GM21390 (cell line): ENCODE measurements around the gene DHX40.
A peak's percentile ranks its signal among the peaks of the same experiment; 100 is the strongest.
"Not testable (repeated sequence)": the region's sequence is repeated elsewhere in the genome, so short reads cannot be mapped to it uniquely, and the experiment has no call there.

ENCODE experiments used
- ATAC-seq: cut with Tn5 transposase; IDR thresholded peaks from one replicate; pipeline ENCODE4 v1.9.1; 2021; ENCODE audit not compliant: unreplicated experiment

The DHX40 gene

DNA sequence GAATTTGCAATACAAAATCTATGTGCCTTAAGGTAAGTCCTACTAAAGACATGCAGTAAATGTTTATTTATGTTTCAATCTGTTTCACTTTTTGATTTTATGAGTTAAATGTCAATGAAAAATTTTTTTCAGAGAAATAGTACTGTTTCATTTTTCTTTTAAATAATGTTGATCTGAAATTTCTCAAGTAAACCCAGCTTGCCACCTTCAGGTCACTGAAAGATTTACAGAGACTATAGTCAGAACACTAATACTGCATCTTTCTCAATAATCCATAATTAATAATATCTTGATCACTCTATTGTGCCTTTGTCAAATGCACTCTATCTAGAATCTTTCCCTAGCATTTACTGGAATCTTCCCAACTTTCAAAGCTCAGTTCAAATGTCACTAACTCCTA lies 6.5 kb upstream of the DHX40 start:
- no peak for ATAC-seq

DNA sequence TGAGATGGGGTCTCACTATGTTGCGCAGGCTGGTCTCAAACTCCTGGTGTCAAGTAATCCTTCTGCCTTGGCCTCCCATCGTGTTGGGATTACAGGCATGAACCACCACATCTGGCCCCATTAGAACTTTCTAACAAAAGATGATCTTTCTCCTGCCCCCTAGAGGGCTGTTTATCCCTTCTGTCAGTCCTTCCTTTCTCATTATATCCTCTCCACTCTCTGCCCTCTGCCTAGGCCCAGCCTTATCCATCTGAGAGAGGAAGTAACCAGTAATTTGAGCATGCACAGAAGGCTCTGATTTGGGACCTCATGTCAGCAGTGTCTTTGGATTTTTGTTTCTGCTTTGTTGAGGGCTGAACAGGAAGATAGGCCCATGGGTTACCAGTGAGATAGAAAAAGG lies 4.4 kb upstream of the DHX40 start:
- ATAC-seq, result no peak

DNA sequence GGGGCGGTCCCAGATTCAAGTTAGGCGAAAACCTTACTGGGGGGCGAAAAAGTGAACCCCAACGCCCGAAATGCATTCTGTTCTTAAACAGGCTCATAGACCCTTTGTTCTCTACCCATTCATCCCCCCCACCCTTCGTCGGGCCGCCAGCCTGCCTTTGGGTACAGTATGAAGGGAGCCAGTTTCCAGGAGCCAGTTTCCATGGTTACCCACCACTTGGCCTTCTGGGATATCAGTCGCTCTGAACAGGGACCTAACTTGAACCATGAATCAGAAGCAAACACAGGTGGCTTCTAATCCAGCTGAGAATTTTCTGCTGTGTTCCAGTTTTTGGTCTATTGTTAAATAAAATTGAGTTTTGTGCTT lies 532 bp downstream of the DHX40 start:
- peak; percentile 46 for ATAC-seq

DNA sequence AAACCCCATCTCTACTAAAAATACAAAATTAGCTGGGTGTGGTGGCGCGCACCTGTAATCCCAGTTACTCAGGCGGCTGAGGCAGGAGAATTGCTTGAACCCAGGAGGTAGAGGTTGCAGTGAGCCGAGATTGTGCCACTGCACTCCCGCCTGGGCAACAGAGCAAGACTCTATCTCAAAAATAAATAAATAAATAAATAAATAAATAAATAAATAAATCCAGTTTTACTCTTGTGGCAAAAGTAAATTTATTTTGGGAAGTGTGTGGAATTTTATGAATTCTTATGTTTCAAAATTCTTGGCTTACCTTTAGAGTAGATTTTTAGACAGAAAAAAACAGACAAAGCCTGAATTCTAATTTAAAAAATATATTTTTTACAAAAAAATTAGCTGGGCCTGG lies 3.7 kb downstream of the DHX40 start:
- not testable (repeated sequence) for ATAC-seq

DNA sequence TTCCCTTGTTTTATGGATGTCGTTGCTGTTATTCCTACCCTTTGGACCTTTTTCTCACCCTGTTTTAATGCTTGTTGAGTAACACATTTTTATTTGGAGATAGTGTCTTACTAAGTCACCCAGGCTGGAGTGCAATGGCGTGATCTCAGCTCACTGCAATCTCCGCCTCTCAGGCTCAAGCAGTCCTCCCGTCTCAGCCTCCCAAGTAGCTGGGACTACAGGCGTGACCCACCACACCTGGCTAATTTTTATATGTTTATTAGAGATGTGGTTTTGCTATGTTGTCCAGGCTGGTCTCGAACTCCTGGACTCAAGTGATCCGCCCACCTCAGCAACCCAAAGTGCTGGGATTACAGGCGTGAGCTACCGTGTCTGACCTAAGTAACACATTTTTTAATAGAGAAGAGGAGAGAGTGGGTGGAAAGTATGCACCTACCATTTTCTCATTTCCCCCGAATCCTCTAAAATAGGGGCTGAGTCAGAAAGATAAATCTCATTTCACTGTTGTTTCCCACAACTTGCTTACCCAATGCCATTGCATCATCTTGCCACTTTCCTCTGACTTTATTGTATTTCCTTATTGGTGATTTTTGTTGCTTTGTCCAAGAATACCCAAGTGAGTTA lies 7.0 kb downstream of the DHX40 start:
- no peak for ATAC-seq

DNA sequence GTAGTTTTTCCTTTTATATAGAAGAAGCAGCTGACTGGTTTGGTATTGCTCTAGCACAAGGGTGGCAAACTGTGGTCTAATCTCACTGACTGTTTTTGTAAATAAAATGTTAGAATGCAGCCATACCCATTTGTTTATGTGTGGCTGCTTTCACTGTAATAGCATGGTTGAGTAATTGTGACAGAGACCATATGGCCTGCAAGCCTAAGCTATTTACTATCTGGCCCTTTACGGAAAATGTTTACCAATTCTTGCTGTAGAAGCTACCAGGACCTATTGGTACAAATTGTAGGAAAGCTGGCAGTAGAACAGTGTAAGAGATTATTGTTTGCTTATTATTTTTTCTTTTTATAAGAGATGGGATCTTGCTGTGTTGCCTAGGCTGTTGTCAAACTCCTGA lies 18.8 kb downstream of the DHX40 start:
- not testable (repeated sequence) for ATAC-seq

DNA sequence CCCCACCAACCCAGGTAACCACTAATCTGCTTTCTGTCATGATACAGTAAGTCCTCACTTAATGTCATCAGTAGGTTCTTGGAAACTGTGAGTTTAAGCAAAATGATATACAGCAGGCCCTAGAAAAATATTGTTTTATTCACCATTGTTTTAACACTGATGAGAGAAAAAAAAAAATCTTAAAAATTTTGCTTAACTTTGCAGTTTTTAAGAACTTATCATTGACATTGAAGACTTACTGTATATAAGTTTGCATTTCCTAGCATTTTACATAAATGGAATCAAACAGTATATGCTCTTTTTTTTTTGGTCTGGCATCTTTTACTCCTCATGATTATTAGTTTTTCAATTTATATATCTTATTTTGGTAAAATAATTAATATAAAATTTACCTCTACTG lies 34.8 kb downstream of the DHX40 start:
- ATAC-seq, result no peak

DNA sequence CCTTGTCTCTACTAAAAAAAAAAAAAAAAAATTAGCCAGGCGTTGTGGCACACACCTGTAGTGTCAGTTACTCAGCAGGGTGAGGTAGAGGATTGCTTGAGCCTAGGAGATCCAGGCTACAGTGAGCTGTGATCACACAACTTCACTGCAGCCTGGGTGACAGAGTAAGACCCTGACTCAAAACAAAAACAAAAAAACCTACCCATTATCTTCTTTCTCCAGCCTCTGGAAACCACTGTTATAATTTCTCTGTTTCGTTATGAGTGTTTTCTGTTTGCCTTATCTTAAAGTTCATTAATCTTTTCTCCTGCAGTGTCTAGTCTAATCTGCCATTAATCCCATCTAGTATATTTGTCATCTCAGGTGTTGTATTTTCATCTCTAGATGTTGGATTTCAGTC lies 35.7 kb downstream of the DHX40 start:
- no peak for ATAC-seq

DNA sequence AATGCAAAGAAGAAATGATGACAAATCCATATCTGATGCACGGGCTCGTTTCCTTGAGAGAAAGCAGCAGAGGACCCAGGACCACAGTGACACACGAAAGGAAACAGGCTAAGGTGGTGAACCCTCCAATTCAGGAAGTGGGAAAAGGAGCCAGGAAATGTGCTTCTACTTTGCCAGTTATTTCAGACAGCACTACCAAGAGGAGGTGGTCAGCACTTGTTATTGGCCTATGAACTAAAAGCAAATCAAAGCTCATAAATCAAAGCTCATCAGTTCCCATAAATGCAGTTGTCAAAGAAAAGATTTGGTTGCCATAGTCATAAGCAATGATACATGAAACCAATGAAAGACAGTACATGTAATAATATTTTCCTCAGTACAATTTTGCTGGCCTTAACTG lies 41.7 kb downstream of the DHX40 start:
- ATAC-seq, result no peak

DNA sequence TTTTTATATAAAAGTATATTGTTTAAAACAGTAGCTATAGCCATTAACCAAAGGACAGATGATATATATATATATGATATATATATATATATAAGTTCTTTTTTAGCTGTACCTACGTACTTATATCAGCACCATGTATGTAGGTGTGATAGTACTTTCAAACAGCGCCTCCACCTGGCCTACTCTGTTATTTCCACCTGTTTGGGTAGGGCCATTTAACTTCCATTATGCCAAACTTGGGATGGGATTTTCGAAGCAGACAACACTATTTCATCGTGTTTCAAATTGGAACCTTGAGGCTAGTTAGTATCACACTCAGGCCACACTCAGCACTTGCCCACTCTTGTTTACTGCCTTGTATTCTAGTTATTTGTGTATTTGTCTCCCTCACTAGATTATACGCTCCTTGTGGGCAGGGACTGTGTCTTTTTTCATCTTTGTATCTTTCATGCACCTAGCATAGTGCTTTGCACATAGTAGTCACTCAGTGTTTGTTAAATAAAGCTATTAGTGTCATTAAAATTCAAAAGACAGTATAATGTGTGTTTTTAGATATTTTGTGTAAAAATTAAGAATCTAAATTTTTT lies 42.5 kb downstream of the DHX40 start:
- ATAC-seq, result no peak

DNA sequence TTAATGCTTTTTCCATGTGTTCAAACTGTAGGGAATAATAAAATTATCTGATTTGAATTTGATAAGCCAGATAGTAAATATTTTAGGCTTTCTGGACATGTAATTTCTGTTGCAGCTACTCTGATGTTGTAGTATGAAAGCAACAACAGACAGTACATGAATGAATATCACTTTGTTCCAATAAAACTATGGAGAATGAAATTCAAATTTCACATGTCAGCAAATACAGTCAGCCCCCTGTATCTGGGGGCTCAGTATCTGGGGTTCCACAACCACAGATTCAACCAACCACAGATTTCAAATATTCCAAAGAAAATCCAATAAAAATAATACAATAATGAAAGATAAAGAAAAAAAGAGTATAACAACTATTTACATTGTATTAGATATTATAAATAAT lies 46.1 kb downstream of the DHX40 start:
- ATAC-seq, result no peak

DNA sequence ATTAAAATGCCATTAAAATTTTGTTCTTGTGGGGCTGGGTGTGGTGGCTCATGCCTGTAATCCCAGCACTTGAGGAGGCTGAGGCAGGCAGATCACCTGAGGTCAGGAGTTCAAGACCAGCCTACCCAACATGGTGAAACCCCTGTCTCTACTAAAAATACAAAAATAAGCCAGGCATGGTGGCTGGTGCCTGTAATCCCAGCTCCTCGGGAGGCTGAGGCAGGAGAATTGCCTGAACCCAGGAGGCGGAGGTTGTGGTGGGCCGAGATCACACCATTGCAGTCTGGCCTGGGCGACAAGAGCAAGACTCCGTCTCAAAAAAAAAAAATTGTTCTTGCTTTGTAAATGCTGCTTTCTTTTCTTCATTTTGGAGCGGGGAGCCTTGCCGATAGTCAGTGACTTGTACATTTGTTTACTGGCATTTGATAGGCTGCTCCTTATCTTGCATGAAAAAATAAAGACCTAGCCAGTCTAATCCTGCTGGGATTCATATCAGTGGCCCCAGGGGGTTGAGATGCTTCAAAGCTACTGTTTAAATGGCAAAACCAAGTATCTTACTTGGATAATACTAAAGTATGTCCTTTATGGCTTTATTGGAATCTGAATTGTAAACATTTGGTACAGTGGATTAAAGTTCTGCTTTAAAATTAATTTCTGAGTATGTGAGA lies 51.0 kb downstream of the DHX40 start:
- ATAC-seq, result no peak

DNA sequence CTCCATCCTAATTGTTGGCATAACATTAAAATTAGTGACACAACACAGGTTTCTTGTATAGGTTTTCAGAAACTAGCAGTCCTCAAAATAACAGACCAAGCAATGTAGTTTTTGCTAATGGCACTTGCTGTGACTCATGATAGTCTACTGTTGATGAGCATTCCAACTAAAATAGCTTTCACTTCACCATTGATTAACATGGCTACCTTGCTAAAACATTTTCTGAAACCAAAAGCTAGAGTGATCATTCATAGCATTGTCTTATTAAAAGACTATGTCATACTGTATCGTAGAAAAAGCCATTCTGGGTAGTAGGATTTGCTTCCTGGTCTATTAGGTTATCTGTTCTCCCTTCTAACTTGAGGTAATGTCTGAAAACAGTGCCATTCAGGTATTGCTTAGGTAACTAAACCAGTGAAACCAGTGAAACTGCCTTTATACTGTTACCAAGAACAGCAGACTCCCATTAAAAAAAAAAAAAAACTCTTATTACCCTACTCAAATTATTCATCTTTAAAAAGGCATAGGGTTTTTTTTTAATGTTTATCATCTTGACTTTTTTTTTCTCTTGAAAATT lies 51.8 kb downstream of the DHX40 start:
- no peak for ATAC-seq

DNA sequence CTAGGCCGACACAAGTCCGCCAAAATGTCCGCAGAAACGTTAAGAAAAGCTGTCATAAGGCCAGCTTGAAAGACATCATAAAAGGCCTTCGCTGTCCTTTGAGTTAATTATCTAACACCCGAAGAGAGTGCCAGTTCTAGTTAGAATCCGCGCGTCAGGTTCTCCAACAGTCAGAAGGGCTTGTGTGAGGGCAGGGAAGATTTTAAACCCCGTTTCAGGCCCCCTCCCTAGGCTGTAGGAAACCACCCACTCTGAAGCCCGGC lies 53.6 kb downstream of the DHX40 start:
- no peak for ATAC-seq

DNA sequence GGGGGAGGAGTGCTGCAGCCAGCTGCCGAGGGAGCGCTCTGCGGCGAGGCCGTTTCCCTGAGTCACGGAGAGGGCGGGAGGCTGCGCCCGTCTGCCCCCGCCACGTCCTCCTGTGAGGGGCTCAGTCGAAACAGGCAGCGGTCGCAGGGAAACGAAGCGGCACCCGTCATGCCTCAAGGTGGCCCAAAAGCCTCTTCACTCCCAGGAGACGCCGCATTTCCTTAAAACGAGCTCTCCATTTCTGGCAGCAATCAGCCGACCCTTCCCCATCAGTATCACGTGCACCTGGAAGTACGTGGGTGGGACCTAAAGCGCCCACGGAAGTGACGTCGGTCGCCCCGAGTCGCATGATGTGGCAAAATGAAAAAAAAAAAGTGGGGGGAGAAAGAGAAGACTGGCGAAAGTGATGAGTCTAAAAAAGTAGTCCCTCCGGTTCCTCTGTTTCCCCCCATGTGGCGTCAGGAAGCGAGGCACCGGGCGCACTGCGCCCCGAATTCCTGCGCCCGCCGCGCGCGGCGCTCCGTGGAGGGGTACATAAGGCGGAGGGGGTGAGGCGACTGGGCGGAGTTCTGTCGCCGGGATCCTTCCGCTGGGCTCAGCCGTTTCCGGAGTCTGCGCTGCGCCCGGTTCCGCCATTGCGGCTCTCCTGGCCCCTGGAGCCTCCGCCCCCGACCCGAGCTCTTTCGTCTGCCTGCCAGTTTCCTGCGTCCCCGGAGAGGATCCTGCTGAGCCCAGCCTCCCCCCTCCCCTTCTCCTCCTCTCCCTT lies 54.1 kb downstream of the DHX40 start, which contains the start of gene CLTC:
Gene CLTC, plus strand, starts transcription at position 598 of the 766 bp plus-strand sequence. CDS start 237 bp downstream, outside the sequence.
- ATAC-seq, result peak; percentile 71

DNA sequence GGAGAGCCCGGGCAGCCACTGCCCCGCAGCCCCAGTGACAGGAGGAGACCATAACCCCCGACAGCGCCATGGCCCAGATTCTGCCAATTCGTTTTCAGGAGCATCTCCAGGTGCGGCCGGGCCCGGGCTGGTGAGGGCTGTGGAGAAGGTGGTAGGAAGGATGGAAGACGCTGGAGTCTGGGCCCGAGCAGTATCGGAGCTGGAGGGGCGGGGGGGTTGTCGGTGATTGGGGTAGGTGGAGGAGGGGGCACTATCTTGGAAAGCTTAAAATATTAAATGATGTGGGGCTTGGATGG lies 54.6 kb downstream of the DHX40 start:
- ATAC-seq, result no peak

DNA sequence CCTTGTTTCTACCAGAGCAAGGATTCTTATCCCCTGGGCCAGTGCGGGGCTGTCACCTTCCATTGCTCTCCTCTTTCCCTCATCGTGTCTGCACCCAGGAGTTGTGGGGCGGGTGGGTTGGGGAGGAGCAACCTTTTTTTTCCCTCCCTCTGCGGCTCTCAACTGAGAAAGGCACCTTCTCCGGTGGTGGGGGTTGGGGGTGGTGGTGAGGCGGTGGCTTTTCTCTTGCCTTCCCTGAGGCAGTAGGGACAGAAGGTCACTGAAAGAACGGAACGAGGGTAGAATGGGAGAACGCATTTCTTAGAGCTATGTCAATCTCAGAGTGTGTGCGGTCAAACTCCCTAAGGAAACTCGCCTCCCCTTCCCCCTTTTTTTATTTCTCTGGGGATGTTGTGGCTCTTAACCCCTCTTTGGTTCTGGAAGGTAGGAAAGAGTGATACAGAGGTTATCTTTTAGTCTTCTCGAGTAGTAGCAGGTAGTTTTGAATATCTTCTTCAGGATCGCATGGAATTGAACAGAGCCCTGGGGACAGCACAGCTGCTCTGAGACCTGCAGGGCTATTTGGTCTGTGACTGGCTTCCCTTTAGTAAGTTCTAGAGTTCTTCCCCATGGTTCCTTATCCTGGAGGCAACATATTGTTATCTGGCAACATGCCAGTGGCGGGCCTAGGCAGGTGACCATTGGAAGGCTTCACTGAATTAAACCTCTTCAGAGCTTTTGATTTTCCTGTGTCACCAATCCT lies 55.3 kb downstream of the DHX40 start:
- ATAC-seq, result no peak

DNA sequence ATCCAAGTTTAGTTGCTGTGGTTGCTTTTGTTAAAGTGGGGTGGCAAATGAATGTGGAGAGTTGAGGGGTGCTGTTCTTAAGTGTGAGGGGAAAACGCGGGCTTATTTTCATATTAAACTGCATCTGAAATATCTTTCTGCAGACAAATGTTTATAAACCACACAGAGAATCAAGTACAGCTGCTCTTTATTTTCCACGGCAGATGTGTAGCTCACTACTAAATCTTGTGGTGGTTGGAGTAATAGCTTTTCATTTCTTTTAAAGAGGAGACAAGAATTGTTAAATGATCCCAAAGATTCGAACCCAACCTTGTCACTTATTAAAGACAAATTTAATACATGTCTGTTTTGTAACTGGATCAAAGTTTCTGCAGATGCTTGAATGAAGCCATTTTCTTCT lies 56.4 kb downstream of the DHX40 start:
- no peak for ATAC-seq

DNA sequence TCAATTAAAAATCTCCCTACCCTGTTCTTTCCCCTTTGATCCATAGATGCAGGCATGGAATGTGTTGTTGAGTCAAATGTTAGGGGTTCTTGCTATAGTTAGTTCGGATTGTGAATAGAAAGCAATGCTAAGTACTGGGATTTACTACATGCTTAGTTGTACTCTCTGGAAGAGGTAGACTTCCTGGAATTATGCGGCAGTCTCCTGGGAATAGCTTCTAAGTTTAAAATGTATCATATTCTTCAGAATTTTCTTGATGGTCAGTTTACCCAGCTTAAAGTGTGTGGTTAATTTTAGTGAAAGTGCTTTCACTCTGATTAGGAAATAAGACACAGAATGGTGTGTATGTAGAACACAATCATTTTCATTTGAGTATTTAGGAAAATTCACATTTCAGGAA lies 57.7 kb downstream of the DHX40 start:
- ATAC-seq, result no peak

DNA sequence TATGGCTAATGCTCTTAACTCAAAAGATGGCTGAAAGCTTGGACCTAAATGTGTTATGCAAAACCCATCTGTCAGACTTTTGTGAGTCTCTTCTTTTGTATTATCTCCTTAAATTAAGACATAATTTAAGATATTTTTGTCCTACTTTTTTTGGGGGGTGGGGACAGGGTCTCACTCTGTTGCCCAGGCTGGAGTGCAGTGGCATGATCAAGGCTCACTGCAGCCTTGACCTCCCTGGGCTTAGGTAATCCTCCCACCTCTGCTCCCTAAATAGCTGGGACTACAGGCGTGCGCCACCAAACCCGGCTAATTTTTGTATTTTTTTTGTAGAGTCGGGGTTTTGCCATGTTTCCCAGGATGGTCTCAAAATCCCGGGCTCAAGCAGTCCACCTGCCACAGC lies 61.3 kb downstream of the DHX40 start:
- no peak for ATAC-seq

DNA sequence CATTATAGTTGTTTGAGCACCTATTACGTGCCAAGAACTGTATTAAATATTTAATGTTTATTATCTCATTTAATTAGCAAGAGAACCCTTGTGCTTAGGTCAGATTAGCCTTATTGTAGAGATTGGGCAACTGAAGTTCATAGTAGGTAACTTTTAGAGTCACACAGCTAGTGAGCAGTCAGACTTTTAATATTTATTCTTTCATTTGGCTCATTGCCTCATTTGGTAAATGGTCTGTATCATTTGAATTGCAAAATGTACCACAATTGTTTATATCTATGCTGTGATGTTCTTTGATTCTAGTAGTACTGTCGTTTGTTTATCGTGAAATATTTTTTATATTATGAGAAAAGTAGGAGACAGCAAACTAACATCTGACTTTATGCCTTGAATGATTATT lies 61.9 kb downstream of the DHX40 start:
- ATAC-seq, result no peak
